ENCODE results near the gene CAPN2.

CAPN2 gene

DNA sequence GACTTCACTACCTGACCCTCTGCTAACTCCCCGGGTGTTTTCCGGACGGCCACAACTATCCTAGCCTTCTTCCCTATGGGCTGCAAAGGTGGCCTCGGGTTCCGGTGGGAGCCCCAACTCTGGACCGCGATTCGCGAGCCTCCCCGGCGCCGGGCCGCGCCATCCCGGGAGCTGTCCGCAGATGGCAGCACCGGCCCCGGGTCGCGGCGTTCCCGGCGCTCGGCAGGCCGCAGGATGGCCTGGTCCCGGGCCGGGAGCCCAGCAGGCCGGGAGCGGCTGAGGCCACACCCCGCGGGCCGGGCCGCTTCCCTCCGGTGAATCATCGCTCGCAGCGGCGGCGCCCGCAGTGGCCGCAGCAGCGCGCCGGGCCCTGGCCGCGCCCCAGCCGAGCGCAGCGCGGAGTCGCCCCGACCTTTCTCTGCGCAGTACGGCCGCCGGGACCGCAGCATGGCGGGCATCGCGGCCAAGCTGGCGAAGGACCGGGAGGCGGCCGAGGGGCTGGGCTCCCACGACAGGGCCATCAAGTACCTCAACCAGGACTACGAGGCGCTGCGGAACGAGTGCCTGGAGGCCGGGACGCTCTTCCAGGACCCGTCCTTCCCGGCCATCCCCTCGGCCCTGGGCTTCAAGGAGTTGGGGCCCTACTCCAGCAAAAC is at the start of gene CAPN2:
Gene CAPN2, plus strand, starts transcription at position 346 of the 656 bp plus-strand sequence. Its CDS starts 102 bp downstream, at position 448.
- peak; percentile 82 for DNase-seq

DNA sequence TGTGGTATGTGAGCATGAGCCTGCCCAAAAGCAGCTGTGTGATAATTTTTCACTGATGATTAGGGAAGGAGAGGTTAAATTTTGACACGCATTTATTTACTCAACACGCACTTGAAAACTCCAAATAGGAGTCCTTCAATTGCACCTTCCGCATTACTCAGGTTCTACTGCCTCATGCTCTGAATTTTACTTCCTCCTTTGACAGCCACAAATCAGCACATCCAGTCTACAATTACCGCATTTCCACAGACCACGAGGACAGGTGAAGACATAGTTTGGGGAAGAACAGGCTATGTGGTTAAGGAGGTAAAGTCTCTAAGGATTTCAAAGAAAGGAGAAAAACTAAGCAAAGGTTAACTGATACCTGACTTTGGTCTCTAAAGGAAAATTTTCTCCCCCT is 49.4 kb upstream of the CAPN2 start:
- no peak for DNase-seq

DNA sequence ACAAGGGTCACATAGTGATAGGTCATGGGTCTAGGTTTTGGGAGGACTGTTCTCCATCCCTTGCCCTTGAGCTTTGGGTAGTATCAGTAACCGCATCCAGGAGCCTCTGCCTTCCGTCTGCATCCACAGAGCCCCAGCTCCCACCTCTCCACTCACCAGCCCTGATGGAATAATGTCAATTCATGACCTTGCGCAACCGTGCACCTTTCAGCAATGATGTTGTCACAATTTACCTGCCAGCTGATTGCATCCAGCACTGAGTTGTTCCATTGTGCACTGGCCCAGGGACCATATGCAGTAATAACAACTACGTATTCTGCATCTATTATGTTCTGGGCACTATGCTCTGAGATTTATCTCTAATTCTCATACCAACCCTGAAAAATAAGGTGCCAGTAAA is 48.2 kb upstream of the CAPN2 start:
- no peak for DNase-seq

DNA sequence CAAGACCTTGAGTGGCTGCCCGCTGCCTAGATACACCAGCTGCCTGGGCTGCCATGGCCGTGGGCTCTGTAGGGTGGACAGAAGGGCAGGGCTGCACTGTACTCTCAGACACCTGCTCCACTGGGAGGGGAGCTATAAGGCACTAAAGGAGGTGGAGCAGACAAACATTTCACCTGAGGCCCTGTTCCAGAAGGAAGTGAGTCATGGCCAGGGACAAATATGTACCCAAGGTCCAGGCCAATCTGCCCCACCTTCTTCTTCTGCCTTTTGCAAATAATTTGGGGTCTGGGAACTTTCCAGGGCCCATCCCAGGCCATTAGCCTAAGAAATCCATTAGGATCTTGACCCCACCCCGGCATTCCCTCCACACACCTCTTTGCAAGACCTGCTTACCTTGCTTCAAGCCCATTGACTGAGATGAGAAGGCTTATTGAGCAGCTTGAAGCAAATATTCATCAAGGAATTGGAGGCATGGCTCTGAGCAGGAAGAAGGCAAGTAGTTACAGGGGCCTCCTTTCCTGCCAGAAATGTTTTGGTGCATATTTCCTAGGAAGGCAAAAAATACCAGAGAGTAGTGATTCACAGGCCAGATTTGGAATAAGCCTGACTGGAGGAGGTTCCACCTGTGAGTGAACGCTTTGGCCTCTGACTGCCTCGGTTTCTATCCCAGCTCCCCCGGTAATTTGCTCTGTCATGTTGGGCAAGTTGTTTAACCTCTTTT is 46.6 kb upstream of the CAPN2 start, which contains the start of gene CAPN8:
Gene CAPN8, minus strand, starts transcription at position 110 of the 721 bp plus-strand sequence. Its CDS starts 55 bp downstream, at position 55.
- no peak for DNase-seq

DNA sequence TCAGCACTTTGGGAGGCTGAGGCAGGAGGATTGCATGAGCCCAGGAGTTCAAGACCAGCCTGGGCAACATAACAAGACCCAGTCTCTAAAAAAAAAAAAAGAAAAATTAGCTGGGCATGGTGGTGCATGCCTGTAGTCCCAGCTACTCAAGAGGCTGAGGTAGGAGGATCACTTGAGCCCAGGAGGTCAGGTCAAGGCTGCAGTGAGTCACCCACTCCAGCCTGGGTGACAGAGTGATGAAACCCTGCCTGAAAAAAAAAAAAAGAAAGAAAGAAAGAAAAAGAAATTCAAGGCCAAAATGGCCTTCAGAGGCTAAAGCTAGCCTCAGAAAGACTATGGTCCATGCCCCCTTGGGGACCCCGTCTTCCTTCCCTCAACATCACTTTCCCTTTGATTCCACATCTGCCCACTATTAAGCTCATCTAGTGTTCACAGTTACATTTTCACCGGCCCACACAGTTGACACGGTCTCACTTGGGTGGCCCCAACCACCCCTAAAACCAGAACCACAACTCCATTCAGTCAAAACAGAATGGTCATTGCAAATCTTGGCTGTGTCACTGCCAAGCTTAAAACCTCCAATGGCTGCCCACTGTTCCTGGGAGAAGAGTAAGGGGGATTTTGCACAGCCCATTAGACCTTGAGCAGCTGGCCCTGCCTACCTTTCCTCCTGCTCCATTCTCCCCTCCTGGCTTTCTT is 44.7 kb upstream of the CAPN2 start:
- no peak for DNase-seq

DNA sequence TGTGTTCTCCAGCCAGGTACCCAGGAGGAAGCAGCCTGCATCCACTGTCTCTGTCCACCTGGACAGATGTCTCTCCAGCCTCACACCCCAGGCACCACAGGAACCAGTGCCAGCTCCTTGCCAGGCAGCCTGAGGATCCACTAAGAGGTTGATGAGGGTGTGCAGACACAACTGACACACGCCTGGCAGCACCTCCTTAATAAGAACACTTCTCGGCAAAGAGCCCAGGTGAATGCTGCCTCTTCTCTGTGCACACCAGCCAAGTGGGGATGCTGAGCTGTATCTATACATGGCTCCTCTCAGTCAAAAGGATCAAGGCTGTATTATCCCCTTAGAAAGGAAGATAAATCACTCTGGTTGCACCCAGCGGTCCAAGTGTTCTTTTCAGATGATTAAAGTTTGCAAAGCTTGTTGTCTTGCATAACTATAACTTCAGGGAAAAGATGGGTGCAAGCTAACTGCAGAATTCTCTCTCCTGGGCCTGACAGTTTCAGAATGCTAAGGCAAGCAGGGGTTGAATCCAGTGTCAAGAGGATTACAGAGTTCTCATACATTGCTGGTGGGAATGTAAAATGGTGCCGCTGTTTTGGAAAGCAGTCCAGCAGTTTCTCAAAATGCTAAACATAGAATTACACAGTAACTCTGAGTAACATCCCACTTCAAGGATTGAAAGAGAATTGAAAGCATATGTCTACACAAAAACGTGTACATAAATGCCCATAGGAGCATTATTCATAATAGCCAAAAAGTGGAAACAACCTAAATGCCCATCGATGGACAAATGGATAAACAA is 43.1 kb upstream of the CAPN2 start:
- no peak for DNase-seq

DNA sequence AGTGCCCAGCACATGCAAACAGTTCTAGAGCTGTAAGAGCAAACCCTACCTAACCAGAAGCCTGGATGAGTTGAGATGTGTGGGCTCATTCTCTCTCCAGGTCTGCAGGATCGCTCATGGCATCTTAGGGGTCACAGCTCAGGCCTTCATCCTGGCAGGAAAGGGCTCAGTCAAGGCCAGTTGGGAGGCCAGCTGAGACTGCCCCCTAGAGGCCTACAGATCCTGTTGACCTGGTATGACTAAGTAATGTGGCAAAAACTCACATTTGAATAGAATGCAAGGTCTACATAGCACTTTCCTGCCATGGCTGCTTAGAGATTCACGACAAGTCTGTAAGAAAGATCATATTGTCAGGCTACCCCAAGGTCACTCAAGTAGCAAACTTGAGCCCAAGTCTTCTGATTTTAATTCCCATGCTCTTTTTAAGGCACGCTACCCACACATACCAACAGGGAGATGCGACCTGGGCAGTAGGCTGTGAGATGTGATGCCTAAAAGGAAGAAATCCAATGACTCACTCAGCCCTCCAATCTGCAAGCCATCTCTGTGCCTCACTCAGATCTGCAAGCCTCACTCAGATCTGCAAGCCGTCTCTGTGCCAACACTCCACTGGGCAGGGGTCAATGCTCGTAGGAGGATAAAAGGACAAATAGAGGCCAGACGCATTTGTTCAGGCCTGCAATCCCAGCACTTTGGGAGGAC is 41.7 kb upstream of the CAPN2 start:
- peak; percentile 42 for DNase-seq

DNA sequence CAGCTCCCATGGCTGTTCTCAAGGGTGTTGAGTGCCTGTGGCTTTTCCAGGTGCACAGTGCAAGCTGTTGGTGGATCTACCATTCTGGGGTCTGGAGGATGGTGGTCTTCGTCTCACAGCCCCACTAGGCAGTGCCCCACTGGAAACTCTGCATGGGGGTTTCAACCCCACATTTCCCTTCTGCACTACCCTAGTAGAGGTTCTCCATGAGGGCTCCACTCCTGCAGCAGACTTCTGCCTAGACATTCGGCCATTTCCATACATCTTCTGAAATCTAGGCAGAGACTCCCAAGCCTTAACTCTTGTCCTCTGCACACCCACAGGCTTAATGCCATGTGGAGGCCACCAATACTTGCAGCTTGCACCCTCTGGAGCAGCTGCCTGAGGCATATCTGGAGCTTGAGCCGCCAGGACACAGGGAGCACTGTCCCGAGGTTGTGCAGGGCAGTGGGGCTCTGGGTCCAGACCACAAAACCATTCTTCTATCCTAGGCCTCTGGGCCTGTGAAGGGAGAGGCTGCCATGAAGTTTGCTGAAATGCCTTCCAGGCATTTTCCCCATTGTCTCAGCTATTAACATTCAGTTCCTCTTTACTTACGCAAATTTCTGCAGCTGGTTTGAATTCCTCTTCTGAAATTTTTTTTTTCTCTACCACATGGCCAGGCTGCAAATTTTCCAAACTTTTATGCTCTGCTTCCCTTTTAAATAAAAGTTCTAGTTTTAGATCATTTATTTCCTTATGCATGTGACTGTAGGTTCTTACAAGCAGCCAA is 38.0 kb upstream of the CAPN2 start:
- DNase-seq, result peak; percentile 8

DNA sequence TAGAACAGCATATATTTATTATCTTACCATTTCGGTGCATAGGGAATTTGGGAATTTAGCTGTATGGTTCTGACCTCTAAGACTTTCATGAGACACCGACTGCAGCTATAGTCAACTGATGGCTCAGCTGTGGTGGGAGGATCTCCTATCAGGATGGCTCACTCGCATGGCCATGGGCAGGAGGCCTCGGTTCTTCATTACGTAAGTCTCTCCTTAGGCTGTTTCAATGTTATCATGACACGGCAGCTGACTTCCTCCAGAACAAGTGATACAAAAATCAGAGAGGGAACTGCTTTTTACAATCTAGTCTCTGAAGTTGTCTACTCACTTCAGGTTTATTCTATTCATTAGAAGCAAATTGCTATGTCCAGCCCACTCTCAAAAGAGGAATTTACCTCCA is 33.5 kb upstream of the CAPN2 start:
- peak; percentile 93 for DNase-seq

DNA sequence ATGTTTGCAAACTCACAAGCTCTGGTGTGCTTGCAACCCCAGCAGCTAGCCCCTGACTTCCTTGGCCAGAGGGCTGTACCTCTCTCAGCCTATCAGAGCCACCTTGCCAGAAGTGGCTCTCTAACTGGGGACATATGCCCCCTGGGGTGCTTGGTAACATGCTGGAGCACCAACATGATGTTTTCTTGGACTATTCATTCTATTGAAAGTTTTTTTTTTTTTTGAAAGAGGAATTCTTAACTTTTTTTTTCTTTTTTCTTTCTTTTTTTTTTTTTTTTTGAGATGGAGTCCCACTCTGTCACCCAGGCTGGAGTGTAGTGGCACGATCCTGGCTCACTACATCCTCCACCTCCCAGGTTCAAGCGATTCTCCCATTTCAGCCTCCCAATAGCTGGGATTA is 32.2 kb upstream of the CAPN2 start:
- DNase-seq, result no peak

DNA sequence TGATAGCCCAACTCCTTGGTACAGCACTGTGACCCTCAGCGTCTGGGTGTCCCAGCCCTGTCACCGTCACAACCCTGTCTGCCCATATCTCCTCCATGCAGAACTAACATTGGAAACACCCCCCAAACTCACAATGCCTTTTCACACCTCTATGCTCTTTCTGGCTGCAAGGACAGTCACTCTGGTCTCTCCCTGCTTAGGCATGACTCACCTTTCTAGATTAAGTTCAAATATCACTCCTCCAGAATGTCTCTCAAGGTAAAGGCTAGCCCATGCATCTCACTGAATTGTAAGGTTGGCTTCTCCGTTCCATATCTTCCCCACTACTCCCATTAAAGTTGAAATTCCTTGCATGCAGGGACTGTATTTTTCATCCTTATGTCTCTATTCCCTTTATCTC is 29.8 kb upstream of the CAPN2 start:
- DNase-seq, result no peak

DNA sequence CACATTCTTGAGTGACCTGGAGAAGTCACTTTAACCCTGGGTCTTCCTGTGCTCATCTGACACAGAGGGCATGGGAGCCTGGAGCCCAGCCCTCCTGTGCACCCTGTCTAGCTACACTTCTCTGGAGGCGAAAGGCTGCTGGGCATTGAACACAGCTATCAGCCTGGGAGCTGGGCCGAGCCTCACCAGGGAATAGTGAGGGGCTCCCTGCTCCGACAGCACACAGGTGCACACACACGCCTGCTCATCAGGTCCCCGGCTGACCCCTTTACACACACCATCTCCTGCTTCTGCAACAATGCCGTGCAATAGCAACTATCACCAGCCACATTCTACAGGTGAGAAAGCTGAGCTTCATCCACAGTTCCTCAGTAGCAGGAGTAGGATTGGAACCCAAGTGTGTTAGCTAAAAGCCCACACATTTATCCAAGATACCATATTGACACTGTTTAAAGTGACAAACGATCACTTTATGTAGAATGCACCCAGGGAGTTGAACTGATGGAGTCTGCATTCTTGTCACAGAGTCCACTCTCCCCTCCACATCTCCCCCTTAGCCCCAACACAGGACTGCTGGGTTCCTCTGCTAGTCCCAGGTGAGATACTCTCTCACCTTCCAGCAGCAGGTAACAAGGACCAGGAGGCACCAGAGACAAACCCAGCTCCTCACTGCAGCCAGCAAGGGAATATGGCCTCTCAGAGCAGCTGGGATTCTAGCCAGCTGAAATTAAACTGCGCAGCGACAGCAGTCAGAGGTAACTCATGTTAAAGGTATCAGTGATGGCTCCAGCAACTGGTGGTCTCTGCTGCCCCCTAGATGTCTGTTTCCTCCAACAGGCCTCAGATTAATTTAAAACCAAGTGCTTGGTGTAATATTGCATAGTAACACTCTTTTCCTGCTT is 28.5 kb upstream of the CAPN2 start:
- DNase-seq, result peak; percentile 66

DNA sequence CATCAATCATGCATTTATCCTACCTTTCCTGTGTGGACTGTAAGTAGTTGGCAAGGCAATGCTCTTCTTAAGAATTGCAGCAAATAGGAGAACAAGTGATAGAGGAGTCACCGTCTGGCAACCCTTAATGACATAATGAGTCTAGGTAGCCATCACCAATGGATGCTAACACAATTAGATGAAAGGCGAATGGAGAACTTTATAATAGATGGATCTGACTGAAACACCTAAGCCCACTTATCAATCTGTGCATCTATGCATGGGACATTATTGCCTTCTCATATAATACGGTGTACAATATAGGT is 27.9 kb upstream of the CAPN2 start:
- DNase-seq, result no peak

DNA sequence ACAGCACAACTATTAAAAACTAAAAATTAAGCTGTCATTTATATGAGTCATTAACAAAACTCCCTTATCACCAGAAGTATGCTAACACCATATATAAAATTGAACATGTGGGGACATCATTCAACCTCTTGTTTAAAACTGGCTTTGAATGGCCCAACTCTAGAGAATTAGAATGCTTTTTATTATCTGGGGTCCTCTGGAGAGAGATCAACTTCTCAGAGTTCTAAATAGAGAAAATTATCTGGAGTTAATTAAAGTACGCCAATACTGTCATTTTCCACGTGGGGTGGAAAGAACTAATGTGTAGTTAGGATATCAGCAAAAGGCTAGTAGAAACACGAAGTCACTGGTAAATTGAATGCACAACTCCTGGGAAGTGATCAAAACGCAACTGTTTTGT is 21.2 kb upstream of the CAPN2 start:
- DNase-seq, result no peak

DNA sequence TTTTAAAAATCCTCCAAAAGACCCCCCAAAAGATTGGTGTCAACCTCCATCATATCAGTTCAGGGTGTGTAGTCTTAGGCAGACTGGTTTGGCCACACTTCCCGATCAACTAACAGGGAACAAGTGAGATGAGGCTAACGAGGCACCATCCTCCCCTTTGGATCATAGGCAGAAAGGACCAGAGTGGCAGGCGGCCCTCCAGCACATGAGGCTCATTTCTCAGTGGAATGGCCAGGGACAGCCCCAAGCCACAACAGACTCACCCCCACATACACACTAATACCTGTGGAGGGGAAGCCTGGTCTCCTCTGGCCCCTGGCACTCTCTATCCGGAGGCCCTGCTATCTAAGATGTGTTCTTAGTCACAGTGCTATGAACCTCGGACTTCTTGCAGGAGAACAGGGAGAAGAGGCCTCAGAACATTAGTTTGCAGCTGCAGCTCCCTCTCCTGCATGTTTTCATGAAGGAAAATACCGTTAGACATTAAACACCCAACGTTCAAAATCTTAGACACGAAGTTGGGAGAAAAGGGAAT is 17.3 kb upstream of the CAPN2 start:
- no peak for DNase-seq

DNA sequence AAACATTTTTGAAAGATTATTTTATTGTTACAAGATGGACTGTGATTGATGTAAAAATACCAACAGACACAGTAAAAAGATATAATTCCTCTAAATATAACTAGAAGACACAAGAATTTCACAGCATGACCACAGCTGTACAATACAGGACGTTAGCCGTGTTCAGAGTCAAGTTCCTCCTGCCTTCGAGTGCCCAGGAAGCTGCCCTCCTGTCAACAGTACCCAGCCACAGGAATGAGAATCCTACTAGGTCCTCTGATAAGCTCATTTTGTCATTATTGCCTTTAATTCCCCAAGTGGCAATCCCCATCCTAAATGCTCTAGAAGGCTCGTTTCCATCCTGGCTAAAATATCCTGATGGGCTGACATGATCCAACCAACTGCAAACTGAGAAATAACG is 16.4 kb upstream of the CAPN2 start:
- DNase-seq, result no peak

DNA sequence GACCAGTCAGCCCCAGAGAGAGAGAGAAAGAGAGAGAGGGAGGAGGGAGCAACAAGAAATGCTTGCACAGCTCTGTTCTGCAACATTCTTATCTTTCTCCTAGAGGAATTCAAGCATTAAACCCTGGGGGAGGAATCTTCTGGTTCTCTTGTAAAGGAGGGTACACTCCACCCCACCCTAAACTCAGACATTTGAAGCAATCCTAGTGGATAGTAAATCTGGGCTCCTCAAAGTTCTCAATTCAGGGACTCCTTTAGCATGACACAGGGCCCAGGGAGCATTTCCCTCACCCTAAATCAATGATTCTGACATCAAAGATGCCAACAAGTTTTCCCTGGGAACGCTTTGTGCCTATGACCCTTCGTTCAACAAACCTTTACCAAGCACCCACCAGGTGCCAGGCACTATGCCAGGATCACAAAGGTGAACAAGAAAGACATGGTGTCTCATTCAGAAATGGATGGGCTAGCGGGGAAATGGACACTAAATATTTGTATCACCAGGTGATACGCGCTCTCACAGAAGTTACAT is 11.9 kb upstream of the CAPN2 start:
- DNase-seq, result no peak

DNA sequence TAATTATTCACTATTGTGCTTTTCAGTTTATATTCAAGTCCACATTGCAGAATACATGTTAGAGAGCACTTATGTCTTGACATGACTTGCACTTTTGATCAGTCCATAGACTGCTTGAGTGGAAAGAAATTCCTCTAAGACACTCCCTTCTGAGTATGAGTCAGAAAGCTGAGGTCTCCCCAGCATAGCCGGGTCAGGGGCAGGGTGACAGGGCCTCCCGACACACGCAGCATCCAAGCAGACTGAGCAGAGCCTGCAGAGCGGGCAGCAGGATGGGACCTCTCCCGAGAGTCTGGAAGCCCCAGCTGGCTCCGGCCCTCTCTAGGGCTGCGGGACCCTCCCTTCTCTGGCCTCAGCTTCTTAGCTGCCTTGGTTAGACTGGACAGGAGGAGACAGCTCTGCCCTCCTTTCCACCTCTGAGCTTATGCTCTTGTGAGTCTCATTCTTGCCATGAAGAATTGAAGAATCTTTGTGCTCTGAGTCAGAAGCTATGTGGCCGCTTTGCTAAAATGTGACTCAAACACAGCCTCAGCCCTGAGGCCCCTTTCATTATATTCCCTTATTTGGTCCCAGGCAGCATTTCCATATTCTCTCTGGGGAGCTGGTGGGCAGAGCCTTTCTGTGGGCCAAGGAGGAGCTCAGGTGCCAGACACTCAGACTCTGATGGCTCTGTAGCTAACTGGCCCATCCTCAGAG is 11.2 kb upstream of the CAPN2 start:
- DNase-seq, result peak; percentile 71

Data from OCI-M1 (cell line).